Brain pericyte (primary cell): ENCODE data around the gene MAPKAP1.
"Not testable (repeated sequence)": the region's sequence is repeated elsewhere in the genome, so short reads cannot be mapped to it uniquely, and the experiment has no call there.

Experiments
- DNase-seq: peaks from one replicate; pipeline ENCODE4 v3.0.0-alpha.2; 2012; ENCODE audit warnings: low read depth, low spot score

Gene MAPKAP1

GRCh38 chr9:125604196-125604595 lies 102.8 kb downstream of the MAPKAP1 start:
- DNase-seq, result no peak

DNA sequence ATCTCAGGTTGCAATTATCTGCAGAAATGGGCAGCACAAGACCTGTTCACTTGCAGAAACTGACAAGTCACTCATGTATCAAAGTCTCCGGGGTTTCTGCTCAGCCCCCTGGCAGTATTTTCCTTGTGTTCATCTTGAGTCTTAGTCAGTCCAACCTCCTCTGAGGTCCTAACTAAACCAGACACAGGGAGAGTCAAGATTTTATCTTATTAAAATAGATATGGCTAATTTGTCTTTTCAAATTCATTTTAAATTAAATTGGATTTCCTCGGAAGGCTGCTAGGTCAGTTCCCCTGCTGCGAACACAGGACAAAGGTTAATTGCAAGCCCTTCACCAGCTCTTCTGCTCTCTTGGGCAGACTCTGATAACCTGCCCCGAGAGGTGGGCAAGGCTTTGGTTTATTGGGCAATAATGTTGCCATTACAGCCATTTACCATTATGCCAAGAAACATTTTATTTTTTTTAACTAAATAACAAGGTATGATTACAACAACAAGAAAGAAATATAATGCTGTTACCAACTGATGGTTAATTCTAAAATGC lies 103.5 kb downstream of the MAPKAP1 start:
- no peak for DNase-seq

GRCh38 chr9:125601961-125602360 lies 105.0 kb downstream of the MAPKAP1 start:
- DNase-seq, result no peak

DNA sequence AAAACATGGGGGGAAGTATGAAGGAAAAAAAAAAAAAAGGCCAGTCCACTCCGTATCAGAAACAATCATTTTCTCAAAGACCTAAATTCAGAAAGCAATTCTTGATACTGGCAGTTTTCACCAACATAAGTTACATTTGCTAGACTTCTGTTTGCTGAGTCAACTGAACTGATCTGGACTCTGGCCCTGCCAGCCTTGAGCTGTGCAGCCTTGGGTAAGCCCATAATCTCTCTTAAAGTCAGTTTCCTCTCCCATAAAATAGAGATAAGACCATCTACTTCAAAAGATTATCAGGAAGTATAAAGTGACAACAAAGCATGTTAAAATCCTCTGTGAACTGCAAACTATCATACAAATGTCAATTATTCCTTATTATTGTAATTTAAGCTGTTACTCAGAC lies 106.8 kb downstream of the MAPKAP1 start:
- no peak for DNase-seq

GRCh38 chr9:125594223-125594610 lies 112.8 kb downstream of the MAPKAP1 start:
- DNase-seq, result no peak

GRCh38 chr9:125593581-125594222 lies 113.3 kb downstream of the MAPKAP1 start:
- DNase-seq, result no peak

GRCh38 chr9:125591888-125592287 lies 115.1 kb downstream of the MAPKAP1 start:
- no peak for DNase-seq

GRCh38 chr9:125591245-125591644 lies 115.8 kb downstream of the MAPKAP1 start:
- DNase-seq, result no peak

GRCh38 chr9:125589287-125589686 lies 117.7 kb downstream of the MAPKAP1 start:
- no peak for DNase-seq

- no peak for DNase-seq
Measured at GRCh38 chr9:125587819-125588460, 119.1 kb downstream of the MAPKAP1 start.

GRCh38 chr9:125586172-125586511 lies 120.9 kb downstream of the MAPKAP1 start:
- no peak for DNase-seq

DNA sequence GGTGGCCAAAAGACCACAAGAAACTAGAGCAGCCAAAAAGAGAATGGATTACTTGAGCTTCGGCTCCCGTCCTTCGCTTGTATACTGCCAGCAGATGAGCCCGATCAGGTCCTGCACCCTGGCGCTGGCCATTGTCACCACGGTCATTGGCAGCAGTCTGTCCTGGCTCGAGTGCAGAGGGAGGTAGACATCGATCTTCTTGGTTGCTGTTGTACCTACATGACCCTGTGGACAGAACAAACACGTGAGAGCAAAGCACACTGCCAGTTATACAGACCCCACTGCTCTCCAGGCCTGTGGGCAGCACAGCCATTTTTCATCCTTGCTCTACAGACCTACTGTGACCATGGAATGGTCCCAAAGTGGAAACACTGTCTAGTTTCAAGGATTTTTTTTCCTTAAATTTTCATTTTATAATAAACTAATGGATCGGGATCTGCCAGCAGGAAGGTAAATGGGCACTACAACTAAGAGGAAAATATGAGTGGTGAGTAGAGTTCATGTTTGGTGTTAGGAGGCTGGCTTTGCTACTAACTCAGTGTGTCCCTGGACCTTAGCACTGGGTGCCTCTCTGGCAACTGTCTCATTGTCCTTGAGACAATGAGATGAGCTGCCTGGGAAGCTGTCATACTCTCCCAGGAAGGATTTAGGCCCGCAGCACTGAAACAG lies 121.4 kb downstream of the MAPKAP1 start:
- DNase-seq, result no peak

- DNase-seq, result no peak
Measured at GRCh38 chr9:125580701-125581286, 126.2 kb downstream of the MAPKAP1 start.

- DNase-seq, result no peak
Measured at GRCh38 chr9:125579030-125579932, 127.7 kb downstream of the MAPKAP1 start.

DNA sequence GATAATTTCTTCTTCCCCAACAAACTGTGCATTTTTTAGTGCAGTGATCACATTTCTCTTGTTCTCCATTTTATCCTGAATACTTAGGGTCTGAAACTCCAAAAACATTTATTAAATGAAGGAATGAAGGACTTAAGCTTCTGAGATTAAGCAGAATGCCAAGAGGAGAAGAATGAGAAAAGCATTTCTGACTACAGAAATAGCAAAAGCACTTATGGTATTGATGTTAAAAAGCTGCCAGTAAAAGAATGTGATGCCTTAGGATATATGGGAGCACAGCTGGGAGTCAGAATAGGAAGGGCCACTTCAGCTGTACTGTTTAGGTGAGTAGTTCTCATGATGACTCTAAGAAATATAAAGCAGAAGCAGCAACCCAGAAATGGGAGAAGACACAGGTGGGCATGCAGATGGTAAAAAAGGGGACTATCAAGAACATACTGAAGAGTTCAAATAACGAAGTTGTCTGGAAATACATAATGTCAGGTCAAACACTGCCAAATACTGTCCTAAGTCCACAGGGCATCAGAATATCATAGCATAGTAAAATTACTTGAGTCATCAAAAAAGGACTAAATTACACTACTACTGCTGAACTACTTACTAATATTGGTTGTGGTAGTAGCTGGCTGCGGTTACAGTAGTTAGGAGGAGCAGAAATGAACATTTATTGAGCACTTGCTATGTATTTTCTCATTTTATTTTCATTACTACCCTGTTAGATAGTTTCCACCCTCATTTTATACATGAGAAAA lies 132.7 kb downstream of the MAPKAP1 start:
- DNase-seq, result no peak

- not testable (repeated sequence) for DNase-seq
Measured at GRCh38 chr9:125572461-125572860, 134.5 kb downstream of the MAPKAP1 start.

DNA sequence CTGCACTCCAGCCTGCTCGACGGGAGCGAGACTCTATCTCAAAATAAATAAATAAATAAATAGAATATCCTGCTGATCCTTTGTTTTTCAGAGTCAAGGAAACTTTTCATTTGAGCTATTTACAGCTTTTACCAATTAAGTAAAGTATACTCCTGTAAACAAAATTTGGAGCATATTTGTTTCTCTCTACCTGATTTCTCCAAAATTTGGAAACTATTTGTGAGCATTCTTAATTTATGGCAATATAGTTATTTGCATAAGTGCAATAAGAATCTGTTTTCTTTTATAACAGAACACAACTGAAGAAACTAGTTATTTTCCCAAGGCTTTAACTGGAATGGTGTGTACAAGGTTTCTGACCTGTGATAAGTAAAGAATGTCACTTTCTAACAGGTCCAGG lies 135.2 kb downstream of the MAPKAP1 start:
- DNase-seq, result not testable (repeated sequence)

- DNase-seq, result no peak
Measured at GRCh38 chr9:125570246-125570645, 136.8 kb downstream of the MAPKAP1 start.

DNA sequence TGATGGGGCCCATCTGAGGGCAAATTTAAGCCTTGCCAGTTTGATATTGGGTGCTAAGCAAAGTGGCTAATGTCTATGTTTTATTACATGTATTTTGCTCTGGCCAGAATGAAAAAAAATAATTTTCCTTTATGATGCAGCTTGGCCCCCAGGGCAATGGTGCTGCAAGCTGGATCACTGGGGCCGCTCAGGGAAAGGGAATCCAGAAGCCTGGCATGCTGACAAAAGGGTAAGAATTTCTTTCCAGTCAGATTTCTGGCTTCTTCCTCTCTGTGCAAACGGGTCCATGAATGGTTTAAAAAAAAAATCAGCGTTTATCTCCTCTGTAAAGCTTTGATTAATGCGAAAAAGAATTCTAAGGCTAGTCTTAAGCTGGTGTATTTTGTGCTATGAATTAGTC lies 138.4 kb downstream of the MAPKAP1 start:
- no peak for DNase-seq

- not testable (repeated sequence) for DNase-seq
Measured at GRCh38 chr9:125566051-125566450, 141.0 kb downstream of the MAPKAP1 start.

DNA sequence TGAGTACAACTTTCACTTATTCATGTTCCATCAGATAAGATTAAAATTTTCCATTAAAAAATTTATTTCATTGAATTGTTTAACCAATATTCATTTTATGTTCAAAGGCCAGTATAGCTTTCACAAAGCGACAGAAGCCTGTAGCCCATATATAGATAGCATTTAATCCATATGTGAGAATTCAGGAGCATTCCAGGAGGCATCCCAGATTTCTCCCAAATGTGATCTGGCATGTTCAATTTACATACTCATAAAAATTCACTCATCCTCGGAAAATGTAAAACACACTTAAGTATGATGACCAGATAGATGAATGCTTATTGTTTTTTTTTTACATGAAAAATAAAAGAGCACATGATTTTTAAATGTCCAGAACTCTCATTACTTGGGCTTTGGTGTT lies 141.9 kb downstream of the MAPKAP1 start:
- no peak for DNase-seq
